HepG2 (cell line): Measurements from ENCODE around the gene PKNOX2. TPM values are rescaled to one million over a fixed set of nuclear protein-coding genes. Genes with fewer than 3 reads are reported as not detected.

Experiments
- ADNP ChIP-seq: sonication (generic); formaldehyde crosslinking; IDR thresholded peaks from 2 replicates; pipeline ENCODE4 v1.4.0; 2020; ENCODE audit warnings: missing genetic modification reagents
- NFRKB ChIP-seq: fragments of 450-650 bp; IDR thresholded peaks from 2 replicates; pipeline ENCODE4 v1.6.1; 2017
- SCMH1 ChIP-seq: sonication (generic); formaldehyde crosslinking; IDR thresholded peaks from 2 replicates; pipeline ENCODE4 v1.9.0; 2021; ENCODE audit warnings: missing genetic modification reagents, mild to moderate bottlenecking, borderline replicate concordance
- SMC3 ChIP-seq: IDR thresholded peaks from 2 replicates; pipeline ENCODE4 v1.6.1; 2011; ENCODE audit warnings: low read length, improper control_type of control experiment
- STAG1 ChIP-seq: sonication (generic); formaldehyde crosslinking; IDR thresholded peaks from 2 replicates; pipeline ENCODE4 v1.4.0; 2020; ENCODE audit warnings: missing genetic modification reagents
- XRCC5 ChIP-seq: fragments of 200-400 bp; formaldehyde crosslinking; optimal IDR thresholded peaks from 2 replicates; pipeline ENCODE3; 2017; ENCODE audit warnings: mild to moderate bottlenecking, low read length
- polyA plus RNA-seq, 8 experiments: library from polyadenylated mRNA; depleted of rRNA in 3 of 8; stranded (reverse) in 7 of 8; unstranded in 1 of 8; fragments of >200 nt; fragmentation: Illumina TruSeq in 4 of 8; extraction: Trizol in 4 of 8; gene quantifications; 2 replicates each; pipeline versions ENCODE4 v1.2.1 to v1.2.3, GENCODE V29; 2011 to 2016; ENCODE audit warnings: low read depth in 4 of 8, missing spikeins in 1 of 8, mixed read lengths in 1 of 8; ENCODE audit not compliant: insufficient read depth in 1 of 8
- total RNA-seq, 5 experiments: library from RNA; depleted of rRNA; stranded (reverse); fragments of >200 nt; fragmentation: Illumina TruSeq; extraction: Trizol; gene quantifications; 2 replicates each; pipeline ENCODE4 v1.2.3, GENCODE V29; 2016; ENCODE audit warnings: low read depth in 1 of 5
- TF ChIP-seq, protein P1 (sequence below): sonication (generic); formaldehyde crosslinking; conservative IDR thresholded peaks from 2 replicates; pipeline ENCODE4 v1.4.0; 2020; ENCODE audit warnings: mild to moderate bottlenecking, missing genetic modification reagents, moderate library complexity
- TF ChIP-seq, protein P2 (sequence below): sonication (generic); formaldehyde crosslinking; IDR thresholded peaks from 2 replicates; pipeline ENCODE4 v1.4.0; 2020; ENCODE audit warnings: missing genetic modification reagents
- TF ChIP-seq, protein P3 (sequence below): fragments of 450-650 bp; IDR thresholded peaks from 2 replicates; pipeline ENCODE4 v1.6.1; 2017; ENCODE audit warnings: mild to moderate bottlenecking
- TF ChIP-seq, protein P4 (sequence below): sonication (generic); formaldehyde crosslinking; IDR thresholded peaks from 2 replicates; pipeline ENCODE4 v1.5.0; 2020; ENCODE audit warnings: mild to moderate bottlenecking, missing genetic modification reagents, moderate library complexity

Gene PKNOX2
- total and polyA plus RNA-seq, 2 of the 13 experiments (the other 11 are each of a cell fraction or from before 2014, with no cell fraction given), result not detected

DNA sequence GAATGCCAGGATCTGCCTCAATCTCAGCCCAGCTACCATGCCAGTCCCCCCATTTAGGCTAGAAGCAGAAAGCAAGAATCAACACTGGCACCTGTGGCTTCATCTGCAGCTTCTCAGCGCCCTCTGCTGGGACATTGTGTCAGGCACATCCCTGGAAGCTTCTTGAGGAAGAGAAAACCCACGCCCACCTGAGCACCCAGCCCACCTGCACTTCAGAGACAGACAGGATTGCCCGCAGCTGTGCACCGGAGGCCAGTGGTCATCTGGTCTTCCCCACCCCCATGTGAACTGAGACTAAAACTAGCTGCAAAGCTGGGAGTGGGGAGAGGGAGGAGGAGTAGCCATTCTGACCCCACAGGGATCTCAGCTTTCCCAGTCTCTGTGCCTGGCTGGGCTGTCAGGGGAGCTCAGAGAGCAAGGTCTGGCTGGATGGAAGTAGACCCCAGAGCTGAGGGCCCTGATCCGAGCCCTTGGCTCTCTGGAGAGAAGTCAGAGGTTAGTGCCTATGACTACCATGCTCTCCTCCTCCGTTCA is 264.7 kb downstream of the PKNOX2 start (continued):
- TF ChIP-seq, protein P1, sequence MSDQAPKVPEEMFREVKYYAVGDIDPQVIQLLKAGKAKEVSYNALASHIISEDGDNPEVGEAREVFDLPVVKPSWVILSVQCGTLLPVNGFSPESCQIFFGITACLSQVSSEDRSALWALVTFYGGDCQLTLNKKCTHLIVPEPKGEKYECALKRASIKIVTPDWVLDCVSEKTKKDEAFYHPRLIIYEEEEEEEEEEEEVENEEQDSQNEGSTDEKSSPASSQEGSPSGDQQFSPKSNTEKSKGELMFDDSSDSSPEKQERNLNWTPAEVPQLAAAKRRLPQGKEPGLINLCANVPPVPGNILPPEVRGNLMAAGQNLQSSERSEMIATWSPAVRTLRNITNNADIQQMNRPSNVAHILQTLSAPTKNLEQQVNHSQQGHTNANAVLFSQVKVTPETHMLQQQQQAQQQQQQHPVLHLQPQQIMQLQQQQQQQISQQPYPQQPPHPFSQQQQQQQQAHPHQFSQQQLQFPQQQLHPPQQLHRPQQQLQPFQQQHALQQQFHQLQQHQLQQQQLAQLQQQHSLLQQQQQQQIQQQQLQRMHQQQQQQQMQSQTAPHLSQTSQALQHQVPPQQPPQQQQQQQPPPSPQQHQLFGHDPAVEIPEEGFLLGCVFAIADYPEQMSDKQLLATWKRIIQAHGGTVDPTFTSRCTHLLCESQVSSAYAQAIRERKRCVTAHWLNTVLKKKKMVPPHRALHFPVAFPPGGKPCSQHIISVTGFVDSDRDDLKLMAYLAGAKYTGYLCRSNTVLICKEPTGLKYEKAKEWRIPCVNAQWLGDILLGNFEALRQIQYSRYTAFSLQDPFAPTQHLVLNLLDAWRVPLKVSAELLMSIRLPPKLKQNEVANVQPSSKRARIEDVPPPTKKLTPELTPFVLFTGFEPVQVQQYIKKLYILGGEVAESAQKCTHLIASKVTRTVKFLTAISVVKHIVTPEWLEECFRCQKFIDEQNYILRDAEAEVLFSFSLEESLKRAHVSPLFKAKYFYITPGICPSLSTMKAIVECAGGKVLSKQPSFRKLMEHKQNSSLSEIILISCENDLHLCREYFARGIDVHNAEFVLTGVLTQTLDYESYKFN (CRISPR knock-in tag), result no peak
- TF ChIP-seq NFRKB (no peak), ADNP (CRISPR knock-in tag) (no peak), SMC3 (0 out of 2 replicates have a peak, but pooled peaks have one; percentile 3), STAG1 (CRISPR knock-in tag) (peak; percentile 47), SCMH1 (no peak), XRCC5 (peak; percentile 65)
- TF ChIP-seq, protein P2, sequence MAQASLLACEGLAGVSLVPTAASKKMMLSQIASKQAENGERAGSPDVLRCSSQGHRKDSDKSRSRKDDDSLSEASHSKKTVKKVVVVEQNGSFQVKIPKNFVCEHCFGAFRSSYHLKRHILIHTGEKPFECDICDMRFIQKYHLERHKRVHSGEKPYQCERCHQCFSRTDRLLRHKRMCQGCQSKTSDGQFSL (CRISPR knock-in tag), result no peak
- TF ChIP-seq, protein P3, sequence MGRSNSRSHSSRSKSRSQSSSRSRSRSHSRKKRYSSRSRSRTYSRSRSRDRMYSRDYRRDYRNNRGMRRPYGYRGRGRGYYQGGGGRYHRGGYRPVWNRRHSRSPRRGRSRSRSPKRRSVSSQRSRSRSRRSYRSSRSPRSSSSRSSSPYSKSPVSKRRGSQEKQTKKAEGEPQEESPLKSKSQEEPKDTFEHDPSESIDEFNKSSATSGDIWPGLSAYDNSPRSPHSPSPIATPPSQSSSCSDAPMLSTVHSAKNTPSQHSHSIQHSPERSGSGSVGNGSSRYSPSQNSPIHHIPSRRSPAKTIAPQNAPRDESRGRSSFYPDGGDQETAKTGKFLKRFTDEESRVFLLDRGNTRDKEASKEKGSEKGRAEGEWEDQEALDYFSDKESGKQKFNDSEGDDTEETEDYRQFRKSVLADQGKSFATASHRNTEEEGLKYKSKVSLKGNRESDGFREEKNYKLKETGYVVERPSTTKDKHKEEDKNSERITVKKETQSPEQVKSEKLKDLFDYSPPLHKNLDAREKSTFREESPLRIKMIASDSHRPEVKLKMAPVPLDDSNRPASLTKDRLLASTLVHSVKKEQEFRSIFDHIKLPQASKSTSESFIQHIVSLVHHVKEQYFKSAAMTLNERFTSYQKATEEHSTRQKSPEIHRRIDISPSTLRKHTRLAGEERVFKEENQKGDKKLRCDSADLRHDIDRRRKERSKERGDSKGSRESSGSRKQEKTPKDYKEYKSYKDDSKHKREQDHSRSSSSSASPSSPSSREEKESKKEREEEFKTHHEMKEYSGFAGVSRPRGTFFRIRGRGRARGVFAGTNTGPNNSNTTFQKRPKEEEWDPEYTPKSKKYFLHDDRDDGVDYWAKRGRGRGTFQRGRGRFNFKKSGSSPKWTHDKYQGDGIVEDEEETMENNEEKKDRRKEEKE, result no peak
- TF ChIP-seq, protein P4, sequence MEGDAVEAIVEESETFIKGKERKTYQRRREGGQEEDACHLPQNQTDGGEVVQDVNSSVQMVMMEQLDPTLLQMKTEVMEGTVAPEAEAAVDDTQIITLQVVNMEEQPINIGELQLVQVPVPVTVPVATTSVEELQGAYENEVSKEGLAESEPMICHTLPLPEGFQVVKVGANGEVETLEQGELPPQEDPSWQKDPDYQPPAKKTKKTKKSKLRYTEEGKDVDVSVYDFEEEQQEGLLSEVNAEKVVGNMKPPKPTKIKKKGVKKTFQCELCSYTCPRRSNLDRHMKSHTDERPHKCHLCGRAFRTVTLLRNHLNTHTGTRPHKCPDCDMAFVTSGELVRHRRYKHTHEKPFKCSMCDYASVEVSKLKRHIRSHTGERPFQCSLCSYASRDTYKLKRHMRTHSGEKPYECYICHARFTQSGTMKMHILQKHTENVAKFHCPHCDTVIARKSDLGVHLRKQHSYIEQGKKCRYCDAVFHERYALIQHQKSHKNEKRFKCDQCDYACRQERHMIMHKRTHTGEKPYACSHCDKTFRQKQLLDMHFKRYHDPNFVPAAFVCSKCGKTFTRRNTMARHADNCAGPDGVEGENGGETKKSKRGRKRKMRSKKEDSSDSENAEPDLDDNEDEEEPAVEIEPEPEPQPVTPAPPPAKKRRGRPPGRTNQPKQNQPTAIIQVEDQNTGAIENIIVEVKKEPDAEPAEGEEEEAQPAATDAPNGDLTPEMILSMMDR (CRISPR knock-in tag), result peak; percentile 79
